Measurements from ENCODE around the gene GOLGA6C. TPM values are rescaled to one million over a fixed set of nuclear protein-coding genes. Genes with fewer than 3 reads are reported as not detected.
"Not testable (repeated sequence)": the region's sequence is repeated elsewhere in the genome, so short reads cannot be mapped to it uniquely, and the experiment has no call there.

The GOLGA6C gene
- total RNA-seq, 1 donor from 2014 or later, result not detected

- intact Hi-C loops (cut with micrococcal nuclease), result not testable (repeated sequence)
These were observed 31.0 kb upstream of the GOLGA6C start for GRCh38 chr15:75227112-75227511.

GRCh38 chr15:75227663-75228280 is 30.4 kb upstream of the GOLGA6C start:
- intact Hi-C loops (cut with micrococcal nuclease), result no loop called here

GRCh38 chr15:75228787-75229186 is 29.3 kb upstream of the GOLGA6C start:
- intact Hi-C loops (cut with micrococcal nuclease), result no loop called here

GRCh38 chr15:75229191-75230015 is 28.7 kb upstream of the GOLGA6C start:
- intact Hi-C loops (cut with micrococcal nuclease), result loop anchor here (5.0 kb wide), 1 partner anchor 83 kb away; no protein-coding TSS in a partner anchor

- intact Hi-C loops (cut with micrococcal nuclease), result loop anchor here (5.0 kb wide), 1 partner anchor 82 kb away; no protein-coding TSS in a partner anchor
These were observed 28.2 kb upstream of the GOLGA6C start for GRCh38 chr15:75230016-75230343.

- intact Hi-C loops (cut with micrococcal nuclease), result loop anchor here (5.0 kb wide), 1 partner anchor 82 kb away; no protein-coding TSS in a partner anchor
These were observed 27.4 kb upstream of the GOLGA6C start for GRCh38 chr15:75230551-75231371.

- intact Hi-C loops (cut with micrococcal nuclease), result loop anchor here (5.0 kb wide), 1 partner anchor 80 kb away; no protein-coding TSS in a partner anchor
These were observed 26.3 kb upstream of the GOLGA6C start for GRCh38 chr15:75231836-75232235.

GRCh38 chr15:75232252-75232813 is 25.8 kb upstream of the GOLGA6C start:
- intact Hi-C loops (cut with micrococcal nuclease), result loop anchor here (5.0 kb wide), 1 partner anchor 80 kb away; no protein-coding TSS in a partner anchor

- intact Hi-C loops (cut with micrococcal nuclease), result loop anchor here (5.0 kb wide), 1 partner anchor 79 kb away; no protein-coding TSS in a partner anchor
These were observed 25.2 kb upstream of the GOLGA6C start for GRCh38 chr15:75232826-75233503.

- intact Hi-C loops (cut with micrococcal nuclease), result loop anchor here (5.0 kb wide), 1 partner anchor 79 kb away; no protein-coding TSS in a partner anchor
These were observed 24.5 kb upstream of the GOLGA6C start for GRCh38 chr15:75233504-75234190.

- intact Hi-C loops (cut with micrococcal nuclease), result loop anchor here (5.0 kb wide), 1 partner anchor 78 kb away; no protein-coding TSS in a partner anchor
These were observed 23.8 kb upstream of the GOLGA6C start for GRCh38 chr15:75234191-75234810.

- intact Hi-C loops (cut with micrococcal nuclease), result no loop called here
These were observed 23.0 kb upstream of the GOLGA6C start for GRCh38 chr15:75235051-75235673.

- intact Hi-C loops (cut with micrococcal nuclease), result no loop called here
These were observed 22.1 kb upstream of the GOLGA6C start for GRCh38 chr15:75235760-75236729.

- intact Hi-C loops (cut with micrococcal nuclease), result no loop called here
These were observed 20.7 kb upstream of the GOLGA6C start for GRCh38 chr15:75237316-75237982.

GRCh38 chr15:75238150-75238549 is 20.0 kb upstream of the GOLGA6C start:
- intact Hi-C loops (cut with micrococcal nuclease), result no loop called here

- intact Hi-C loops (cut with micrococcal nuclease), result not testable (repeated sequence)
These were observed 12.4 kb upstream of the GOLGA6C start for GRCh38 chr15:75245741-75246140.

GRCh38 chr15:75248991-75249390 is 9.1 kb upstream of the GOLGA6C start:
- intact Hi-C loops (cut with micrococcal nuclease), result not testable (repeated sequence)

Data from T-helper 1 cell treated with Interleukin-12 subunit alpha and Interleukin-12 subunit beta and Interleukin-4 antibody, amounts not matched to agents 30 ng/mL and 1 ng/mL, for 36 hours (primary cell).